ENCODE results near the gene SLC25A17.
"Not testable (repeated sequence)": the region's sequence is repeated elsewhere in the genome, so short reads cannot be mapped to it uniquely, and the experiment has no call there.

SLC25A17 gene

DNA sequence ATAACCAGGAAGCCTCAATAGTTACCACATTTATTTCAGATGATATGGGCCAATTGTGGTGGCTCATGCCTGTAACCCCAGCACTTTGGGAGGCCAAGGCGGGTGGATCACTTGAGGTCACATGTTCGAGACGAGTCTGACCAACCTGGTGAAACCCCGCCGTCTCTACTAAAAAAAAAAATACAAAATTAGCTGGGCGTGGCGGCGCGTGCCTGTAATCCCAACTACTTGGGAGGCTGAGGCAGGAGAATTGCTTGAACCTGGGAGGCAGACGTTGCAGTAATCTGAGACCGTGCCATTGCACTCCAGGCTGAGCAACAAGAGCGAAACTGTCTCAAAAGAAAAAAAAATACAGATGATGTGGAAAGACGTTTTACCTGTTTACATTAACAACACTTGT is 60.3 kb downstream of the SLC25A17 start:
- DNase-seq (ENCODE audit: low read depth in 1 of 2, low spot score in 1 of 2): not testable (repeated sequence)

DNA sequence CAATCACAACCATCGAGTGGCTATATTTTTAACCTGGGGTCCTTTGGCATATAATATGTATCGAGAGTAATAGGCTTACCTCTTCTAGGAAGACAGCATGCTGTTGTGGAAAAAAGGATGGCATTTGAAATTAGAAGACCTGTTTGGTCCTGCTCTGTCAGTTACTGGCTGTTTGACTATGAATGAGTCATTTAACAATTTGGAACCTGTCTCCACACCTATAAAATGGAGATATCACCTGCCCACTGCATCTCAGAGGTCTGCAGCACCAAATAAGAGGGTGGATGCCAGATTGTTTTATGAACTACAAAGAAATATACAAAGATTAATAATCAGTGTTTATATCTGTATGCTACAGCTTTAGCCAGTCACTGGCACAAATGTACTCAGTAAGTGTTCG is 60.8 kb downstream of the SLC25A17 start:
- no peak for DNase-seq (ENCODE audit: low read depth in 1 of 2, low spot score in 1 of 2)

DNA sequence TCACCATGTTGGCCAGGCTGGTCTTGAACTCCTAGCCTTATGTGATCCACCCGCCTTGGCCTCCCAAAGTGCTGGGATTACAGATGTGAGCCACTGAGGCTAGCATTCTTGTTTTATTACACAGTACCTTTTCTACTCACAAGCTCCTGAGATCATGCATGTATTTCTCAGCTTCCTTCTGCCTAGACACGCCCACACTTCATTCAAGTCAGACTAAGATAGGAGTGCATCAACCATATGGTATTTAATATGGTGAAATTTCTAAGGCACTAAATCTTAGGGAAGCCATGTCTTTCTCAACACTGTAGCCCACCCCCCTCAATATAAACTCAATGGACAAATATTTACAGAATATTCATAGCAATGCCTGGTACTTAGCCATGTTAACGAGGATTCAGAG is 62.1 kb downstream of the SLC25A17 start:
- no peak for DNase-seq (ENCODE audit: low read depth in 1 of 2, low spot score in 1 of 2)

DNA sequence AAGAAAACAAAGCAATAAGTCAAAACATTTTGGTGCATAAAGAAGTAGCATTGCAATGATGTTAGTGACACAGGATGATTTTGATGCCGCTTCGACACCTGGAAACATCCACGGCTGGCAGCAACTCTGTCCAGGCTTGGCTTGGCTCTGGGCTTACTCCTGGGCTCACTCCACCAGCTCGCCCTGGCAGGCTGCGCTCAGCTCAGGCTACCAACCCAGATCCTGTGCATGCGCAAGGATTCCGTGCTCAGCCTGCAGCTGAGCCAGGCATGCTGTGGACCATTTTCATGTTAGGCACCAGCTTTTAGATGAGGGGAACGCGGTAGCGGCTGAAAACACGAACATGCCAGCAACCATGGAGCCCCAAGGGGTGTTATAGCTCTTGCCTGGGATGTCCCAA is 66.0 kb downstream of the SLC25A17 start:
- no peak for DNase-seq (ENCODE audit: low read depth in 1 of 2, low spot score in 1 of 2)

DNA sequence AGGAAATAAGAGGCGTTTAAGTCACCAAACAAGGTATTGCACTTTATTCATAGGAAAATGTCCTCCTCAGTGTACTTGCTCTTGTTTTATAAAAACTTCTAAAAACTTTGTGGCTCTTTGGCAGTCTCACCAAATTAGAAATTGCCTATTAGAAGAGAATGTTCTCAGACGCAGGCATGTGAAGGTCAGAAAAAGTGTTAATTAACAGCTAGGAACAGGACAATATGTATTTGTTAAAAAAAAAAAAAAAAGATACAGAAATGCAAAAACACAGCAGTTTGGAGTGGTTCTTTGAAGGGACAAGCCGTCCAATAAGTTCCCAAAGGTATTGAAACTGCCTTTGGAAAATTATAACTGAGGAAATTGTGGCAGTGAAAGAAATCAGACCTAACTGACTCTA is 67.9 kb downstream of the SLC25A17 start:
- no peak for DNase-seq (ENCODE audit: low read depth in 1 of 2, low spot score in 1 of 2)

DNA sequence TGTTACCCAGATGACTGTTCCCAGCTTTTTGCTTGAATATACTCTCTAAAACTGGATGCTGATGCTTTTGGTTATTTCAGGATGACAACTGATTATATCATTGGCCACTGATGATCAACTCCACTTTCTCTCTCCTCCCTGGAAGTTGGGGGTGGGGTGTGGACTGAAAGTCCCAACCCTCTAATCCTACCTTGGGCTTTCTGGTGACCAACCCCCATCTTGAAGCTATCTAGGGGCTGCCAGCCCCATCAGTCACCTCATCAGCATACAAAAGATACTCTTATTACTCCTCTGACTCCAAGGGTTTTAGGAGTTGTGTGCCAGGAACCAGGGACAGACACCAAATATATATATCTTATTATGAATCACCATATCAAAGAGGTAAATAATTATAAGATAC is 69.3 kb downstream of the SLC25A17 start:
- no peak for DNase-seq (ENCODE audit: low read depth in 1 of 2, low spot score in 1 of 2)

DNA sequence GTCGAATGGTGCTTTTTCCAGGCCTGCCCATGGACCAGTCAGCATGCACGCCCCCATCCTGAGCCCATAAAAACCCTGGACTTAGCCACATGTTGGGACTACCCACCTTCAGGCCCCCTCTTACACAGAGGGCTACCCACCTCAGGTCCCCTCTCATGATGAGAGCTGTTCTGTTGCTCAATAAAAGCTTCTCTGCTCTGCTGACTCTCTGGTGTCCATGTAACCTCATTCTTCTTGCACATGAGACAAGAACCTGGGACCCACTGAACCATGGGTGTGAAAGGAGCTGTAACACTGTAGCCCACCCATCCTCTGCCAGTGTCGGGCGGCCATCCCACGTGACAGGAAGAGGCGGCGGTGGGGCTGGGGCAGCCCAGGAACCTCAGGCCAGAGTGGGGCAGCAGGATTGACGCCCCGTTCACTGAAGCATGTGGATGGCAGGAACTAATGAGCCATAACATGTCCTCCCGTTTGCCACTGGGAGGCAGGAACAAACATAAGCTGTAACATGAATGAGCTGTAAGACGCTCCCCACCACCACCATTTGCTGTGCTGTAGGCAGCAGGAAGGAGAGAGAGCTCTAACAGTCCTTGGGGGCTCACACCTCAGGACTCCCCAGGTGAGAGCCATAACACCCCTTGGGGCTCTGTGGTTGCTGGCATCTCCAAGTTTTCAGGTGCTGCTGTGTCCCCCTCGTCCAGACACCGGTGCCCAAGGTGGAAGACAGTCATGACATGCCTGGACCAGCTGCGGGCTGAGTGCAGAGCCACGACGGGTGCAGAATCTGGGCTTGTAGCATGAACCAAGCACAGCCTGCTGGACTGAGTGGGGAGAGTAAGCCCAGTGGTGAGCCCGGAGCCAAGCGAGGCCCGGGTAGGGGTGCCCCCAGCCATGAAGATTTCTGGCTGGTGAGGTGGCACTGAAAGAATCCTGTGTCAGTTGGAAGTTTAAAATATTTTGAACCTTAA is 70.5 kb downstream of the SLC25A17 start:
- DNase-seq (ENCODE audit: low read depth in 1 of 2, low spot score in 1 of 2): no peak

DNA sequence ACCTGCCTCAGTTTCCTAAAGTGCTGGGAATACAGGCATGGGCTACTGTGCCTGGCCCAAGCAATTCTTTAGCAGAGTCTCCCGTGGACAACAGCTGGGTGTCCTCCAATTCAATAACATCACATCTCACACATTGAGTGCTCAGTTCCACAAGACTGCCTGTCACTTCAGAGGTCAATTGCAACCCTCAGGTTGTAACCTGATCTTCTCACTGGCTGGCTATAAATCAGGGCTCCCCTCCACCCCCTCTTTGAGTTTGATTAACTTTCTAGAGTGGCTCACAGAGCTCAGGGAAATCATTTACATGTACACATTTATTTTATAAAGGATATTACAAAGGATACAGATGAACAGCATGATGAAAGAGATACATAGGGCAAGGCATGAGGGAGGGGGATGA is 71.8 kb downstream of the SLC25A17 start:
- no peak for DNase-seq (ENCODE audit: low read depth in 1 of 2, low spot score in 1 of 2)

DNA sequence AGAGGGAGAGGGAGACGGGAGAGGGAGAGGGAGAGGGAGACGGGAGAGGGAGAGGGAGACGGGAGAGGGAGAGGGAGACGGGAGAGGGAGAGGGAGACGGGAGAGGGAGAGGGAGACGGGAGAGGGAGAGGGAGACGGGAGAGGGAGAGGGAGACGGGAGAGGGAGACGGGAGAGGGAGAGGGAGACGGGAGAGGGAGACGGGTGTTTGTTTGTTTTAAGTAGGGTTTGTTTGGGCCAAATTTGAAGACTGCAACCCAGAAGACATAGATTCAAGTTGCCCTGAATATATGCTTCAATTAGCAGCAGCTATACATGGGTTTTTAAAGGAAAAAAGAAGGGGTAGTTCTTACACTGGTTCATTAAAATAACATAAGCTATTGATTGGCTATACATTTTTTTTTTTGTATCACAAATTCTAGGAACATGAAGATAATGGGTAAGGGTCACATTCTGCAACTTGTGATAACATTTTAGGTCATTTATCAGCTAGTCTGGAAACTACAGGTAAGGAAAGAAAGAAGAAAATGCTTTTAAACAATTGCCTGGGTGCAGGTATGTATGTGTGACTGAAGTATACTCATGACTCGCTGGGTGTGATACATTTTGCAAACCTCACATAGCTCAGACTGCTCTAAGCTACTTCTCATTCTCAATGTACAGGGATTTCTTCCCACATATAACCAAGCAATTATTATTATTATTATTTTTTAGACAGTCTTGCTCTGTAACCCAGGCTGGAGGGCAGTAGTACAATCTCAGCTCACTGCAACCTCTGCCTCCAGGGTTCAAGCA is 72.5 kb downstream of the SLC25A17 start:
- DNase-seq (ENCODE audit: low read depth in 1 of 2, low spot score in 1 of 2): no peak

DNA sequence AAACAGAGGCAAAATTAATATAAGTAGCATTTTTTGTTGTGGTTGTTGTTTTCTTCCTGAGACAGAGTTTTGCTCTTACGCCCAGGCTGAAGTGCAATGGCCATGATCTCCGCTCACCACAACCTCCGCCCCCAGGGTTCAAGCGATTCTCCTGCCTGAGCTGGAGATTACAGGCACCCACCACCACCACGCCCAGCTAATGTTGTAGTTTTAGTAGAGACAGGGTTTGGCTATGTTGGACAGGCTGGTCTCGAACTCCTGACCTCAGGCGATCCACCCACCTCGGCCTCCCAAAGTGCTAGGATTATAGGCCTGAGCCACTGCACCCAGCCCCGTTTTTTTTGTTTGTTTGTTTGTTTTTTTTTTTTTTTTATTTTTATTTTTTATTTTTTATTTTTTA is 75.4 kb downstream of the SLC25A17 start:
- DNase-seq (ENCODE audit: low read depth in 1 of 2, low spot score in 1 of 2): no peak

DNA sequence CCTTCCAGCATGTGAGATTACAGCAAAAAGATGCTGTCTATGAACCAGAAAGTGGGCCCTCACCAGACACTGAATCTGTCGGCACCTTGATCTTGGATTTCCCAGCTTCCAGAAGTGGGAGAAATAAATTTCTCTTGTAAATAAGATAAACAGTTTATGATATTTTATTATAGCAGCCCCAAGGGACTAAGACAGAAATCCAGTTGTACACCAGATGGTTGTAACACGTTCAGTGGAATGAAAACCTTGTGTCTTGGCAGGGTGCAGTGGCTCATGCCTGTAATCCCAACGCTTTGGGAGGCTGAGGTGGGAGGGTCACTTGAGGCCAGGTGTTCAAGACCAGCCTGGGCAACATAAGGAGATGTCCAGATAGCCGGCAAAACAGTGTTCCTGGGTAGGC is 78.0 kb downstream of the SLC25A17 start:
- DNase-seq (ENCODE audit: low read depth in 1 of 2, low spot score in 1 of 2): no peak

DNA sequence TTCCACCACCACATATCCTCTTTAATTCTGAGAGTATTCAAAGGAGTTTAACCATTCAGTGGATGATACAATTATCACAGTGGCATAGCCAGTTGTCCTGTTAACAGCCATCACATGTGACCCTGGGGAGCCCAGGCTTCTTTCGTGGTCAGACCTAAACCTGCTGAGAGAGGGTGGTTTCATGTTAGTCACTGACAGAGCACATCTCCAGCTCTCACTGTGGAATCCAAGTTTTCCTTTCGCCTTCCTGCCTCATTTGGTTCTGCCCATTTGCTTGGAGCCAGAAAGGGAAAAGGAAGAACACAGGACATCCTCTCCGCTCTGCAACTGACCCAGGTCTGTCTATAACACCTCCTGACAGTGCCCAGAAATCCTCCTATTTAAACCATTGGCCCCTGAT is 79.4 kb downstream of the SLC25A17 start:
- no peak for DNase-seq (ENCODE audit: low read depth in 1 of 2, low spot score in 1 of 2)

DNA sequence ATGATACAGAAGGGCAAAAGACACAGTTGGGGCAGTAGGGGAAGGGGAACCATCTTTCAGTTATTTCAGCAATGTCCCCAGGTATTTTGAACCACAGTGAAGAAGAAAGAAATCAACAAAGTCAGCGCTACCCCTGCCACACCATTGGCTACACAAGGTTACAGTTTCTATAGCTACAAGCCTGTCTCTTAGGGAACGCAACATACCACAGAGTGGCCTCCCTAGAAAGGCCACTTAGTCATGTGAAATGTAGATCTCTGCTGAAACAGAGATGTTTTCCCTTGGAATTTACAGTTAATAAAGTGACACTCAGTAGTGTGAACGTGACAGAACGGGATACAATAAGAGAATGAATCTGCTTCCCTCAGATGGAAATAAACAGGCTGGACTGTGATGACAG is 85.2 kb downstream of the SLC25A17 start:
- no peak for DNase-seq (ENCODE audit: low read depth in 1 of 2, low spot score in 1 of 2)

DNA sequence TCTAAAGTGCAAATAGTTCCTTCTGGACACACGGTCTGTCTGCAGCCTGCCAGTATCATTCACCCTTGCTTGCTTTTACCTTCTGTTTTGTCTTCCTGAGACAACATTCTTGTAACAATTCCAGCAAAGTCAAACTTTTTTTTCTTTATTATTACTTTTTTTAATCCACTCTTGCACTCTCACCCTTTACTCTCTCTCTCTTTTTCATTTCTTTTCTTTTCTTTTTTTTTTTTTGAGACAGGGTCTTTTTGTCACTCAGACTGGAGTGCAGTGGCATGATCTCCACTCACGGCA is 86.2 kb downstream of the SLC25A17 start:
- no peak for DNase-seq (ENCODE audit: low read depth in 1 of 2, low spot score in 1 of 2)

DNA sequence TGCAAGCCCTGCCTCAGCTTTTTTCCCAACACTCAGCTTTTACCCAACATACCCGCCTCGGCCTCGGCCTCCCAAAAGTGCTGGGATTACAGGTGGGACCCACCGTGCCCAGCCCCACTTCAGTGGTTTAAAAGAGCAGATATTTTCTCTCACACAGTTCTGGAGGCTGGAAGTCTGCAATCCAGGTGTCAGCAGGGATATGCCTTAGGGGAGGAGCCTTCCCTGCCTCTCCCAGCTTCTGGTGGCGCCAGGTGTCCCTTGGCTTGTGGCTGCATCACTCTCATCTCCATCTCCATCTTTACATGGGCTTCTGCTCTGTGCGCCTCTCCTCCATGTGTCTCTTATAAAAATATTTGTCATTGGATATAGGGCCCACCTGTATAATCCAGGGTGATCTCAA is 89.9 kb downstream of the SLC25A17 start:
- no peak for DNase-seq (ENCODE audit: low read depth in 1 of 2, low spot score in 1 of 2)

DNA sequence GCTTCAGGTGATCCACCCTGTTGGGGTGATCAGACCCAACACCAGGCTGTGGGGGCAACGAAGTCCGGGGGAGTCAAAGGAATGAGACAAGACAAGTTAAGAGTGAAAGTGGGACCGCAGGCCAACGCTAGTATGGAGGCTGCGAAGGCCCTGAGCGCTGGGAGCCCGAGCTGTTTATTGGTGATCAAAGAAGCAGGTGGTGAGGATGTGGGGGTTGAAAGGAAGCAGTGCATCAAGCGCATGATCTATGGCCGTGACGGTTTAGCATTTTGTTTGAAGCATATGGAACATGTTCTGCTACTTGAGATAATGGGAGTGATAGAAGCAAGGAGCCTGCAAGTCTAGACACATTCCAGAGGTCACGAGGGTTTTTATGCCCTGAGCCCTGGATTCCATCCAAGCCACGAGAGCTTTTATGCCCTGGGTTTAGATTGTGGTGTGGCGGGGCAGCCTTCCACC is 90.4 kb downstream of the SLC25A17 start:
- DNase-seq (ENCODE audit: low read depth in 1 of 2, low spot score in 1 of 2): peak; percentile 11 to 38

DNA sequence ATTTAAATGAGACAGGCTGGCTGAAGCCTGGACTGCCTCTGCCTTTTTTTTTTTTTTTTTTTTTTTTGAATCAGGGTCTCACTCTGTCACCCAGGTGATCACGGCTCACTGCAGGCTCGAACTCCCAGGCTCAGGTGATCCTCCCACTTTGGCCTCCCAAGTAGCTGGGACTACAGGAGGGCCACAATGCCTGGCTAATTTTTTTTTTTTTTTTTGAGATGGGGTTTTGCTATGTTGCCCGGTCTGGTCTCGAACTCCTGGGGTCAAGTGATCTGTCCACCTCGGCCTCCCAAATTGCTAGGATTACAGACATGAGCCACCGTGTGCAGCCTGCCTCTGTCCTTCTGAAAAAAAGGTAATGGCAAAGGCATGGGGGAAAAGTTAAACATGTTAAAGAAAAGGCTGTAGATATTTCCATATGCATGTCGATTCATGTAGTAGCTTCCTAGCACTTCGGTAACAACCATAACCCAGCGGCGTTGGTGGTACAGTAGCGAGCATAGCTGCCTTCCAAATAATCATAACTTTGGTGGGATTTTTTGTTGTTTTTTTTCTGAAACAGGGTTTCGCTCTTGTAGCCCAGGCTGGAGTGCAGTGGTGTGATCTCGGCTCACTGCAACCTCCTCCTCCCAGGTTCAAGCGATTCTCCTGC is 91.1 kb downstream of the SLC25A17 start:
- DNase-seq (ENCODE audit: low read depth in 1 of 2, low spot score in 1 of 2): no peak

DNA sequence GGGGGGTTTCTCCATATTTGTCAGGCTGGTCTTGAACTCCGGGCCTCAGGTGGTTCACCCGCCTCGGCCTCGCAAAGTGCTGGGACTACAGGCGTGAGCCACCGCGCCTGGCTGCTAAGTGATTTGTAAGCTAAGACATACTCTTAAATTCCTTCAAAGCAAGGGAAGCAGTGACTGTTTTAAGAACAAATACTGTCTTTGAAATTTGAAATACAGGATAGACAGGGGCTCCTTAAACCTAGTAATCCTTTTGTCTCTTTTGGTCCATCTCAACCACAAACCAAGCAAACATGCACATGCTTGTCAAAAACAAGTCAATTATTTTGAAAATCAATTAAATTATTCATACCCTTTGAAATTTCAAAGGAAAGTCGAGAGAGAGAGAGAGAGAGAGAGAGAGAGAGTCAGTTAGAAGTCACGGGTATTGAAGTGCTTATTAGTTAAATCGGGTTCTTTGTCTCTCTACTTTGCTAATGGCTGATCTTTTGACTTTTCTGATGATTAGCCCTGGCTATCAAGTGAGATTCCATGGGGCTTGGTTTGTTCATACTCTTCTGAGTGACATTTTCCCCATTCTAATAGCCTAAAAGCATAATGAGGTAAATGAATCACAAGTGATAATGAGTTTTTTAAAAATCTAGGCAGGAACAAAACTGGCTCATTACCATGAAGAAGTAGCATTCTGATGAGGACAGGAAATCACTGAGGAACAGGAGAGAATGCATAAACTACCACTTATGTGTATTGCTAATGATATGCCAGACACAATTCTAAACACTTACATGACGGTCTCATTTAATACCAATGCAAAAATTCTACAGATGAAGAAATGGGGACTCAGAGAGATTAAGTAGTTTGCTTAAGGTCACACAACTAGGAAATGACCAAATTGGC is 91.8 kb downstream of the SLC25A17 start:
- no peak for DNase-seq (ENCODE audit: low read depth in 1 of 2, low spot score in 1 of 2)

DNA sequence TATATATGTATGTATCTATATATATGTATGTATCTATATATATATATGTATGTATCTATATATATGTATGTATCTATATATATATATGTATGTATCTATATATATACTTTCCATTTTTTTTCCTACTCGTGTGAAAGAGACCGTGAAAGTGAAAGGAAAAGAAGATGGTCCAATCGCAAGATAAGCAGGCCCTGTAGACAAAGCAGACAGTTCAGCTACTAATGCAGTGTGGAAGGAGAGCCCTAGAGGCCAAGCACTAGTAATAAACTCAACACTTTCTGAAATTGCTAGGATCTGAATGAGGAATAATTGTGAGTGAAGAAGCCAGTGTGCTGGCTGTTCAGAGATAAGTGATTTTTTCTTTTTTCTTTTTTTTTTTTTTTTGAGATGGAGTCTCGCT is 92.6 kb downstream of the SLC25A17 start:
- DNase-seq (ENCODE audit: low read depth in 1 of 2, low spot score in 1 of 2): no peak

DNA sequence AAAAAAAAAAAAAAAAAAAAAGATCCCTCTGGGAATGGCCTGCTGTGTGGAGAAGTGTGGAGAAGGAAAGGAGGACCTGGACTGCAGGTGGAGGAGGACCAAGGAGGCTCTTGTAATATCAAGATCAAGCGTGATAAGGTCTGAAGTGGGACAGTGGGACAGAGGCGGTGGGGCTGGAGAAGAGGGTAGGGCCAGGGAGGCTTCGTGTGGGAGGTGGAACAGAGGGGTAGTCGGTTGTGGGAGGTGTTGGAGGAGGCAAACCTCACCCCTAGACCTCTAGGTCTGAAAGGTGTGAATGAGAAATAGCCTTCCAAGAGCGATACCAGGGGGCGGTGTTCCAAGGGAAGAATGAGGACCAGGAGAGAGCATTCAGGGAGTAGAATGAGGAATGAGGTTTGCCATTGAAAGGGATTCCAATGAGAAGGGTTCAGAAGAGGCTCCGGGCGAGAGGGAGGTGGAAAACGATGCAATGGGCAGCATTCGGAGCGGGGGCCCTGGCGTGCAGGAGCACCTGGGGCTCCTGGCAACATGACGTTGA is 95.7 kb downstream of the SLC25A17 start:
- no peak for DNase-seq (ENCODE audit: low read depth in 1 of 2, low spot score in 1 of 2)

DNA sequence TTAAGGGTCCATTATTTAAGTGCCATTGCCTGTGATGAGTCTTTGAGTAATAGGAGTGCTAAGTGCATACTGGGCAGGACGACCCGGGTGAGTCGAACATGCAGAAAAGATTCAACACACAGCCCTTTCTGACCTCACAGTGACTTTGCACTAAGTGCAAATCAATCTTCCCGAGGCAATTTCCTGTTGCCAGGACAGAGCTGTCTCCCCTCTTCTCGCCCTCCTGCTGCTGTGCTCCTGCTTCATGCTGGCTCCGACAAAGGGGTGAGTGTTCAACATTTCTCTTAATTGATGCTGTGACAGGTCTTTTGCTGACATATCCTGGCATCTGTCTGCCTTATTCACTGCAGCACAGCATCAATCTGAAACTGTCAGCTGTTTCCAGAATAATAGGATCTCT is 97.9 kb downstream of the SLC25A17 start:
- no peak for DNase-seq (ENCODE audit: low read depth in 1 of 2, low spot score in 1 of 2)

Measured in activated T-helper 1 cell treated with anti-CD3 and anti-CD28 coated beads, Interleukin-2, amount 50 U/mL, for 16 hours (primary cell).